ENCODE results near the gene SLC2A4RG. TPM values are rescaled to one million over a fixed set of nuclear protein-coding genes. Genes with fewer than 3 reads are reported as not detected.
"Not testable (repeated sequence)": the region's sequence is repeated elsewhere in the genome, so short reads cannot be mapped to it uniquely, and the experiment has no call there.

Gene SLC2A4RG
- polyA plus RNA-seq, 10 donors, result 88.5 to 165 (median 112) TPM

DNA sequence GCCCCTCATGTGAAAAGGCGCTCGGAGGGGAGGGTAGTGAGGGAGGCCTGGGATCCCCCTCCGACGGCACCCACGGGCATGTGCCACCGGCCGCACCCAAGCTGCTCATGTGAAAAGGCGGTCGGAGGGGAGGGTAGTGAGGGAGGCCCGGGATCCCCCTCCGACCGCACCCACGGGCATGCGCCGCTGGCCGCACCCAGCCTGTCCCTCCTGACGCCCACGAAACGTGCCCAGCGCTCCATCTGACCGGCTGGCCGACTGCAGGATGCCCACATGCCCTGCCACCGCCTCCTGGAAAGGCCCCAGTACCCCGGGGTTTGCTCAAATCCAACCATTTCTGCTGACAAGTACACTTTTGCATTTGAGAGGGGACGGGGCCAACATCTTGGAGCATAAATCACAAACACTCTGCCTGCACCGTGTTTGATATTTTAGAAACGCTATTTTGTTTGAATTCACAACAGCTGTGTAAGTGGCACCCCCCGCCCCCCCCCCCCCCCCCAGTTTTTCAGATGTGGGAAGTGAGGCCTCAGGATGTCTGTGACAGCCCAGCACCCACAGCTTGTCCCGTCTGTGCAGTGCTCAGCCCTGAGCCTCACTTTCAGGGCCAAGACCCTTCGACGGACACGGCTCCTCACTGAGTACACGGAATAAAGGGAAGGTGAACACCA is 34.1 kb downstream of the SLC2A4RG start:
- DNase-seq, result no peak

GRCh38 chr20:63774306-63774705 is 34.7 kb downstream of the SLC2A4RG start:
- no peak for DNase-seq

- peak; percentile 43 to 85 (median 75) for DNase-seq
Observed at GRCh38 chr20:63775096-63775978, 35.8 kb downstream of the SLC2A4RG start.

GRCh38 chr20:63776875-63777274 is 37.3 kb downstream of the SLC2A4RG start:
- DNase-seq, result not testable (repeated sequence)

DNA sequence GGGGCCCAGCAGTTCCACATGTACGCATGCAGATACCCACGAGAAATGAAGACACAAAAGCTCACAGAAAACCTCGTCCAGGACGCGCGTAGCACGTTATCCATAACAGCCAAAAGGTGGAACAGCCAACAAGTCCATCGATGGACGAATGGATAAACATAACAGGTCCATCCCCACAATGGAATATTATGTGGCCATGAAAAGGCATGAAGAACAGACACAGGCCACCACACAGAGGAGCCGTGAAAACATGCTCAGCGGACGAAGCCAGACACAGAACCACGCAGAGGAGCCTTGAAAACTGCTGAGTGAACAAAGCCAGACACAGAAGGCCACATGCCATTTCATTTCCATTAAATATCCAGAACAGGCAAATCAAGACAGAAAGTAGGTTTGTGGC is 38.0 kb downstream of the SLC2A4RG start:
- DNase-seq, result no peak

DNA sequence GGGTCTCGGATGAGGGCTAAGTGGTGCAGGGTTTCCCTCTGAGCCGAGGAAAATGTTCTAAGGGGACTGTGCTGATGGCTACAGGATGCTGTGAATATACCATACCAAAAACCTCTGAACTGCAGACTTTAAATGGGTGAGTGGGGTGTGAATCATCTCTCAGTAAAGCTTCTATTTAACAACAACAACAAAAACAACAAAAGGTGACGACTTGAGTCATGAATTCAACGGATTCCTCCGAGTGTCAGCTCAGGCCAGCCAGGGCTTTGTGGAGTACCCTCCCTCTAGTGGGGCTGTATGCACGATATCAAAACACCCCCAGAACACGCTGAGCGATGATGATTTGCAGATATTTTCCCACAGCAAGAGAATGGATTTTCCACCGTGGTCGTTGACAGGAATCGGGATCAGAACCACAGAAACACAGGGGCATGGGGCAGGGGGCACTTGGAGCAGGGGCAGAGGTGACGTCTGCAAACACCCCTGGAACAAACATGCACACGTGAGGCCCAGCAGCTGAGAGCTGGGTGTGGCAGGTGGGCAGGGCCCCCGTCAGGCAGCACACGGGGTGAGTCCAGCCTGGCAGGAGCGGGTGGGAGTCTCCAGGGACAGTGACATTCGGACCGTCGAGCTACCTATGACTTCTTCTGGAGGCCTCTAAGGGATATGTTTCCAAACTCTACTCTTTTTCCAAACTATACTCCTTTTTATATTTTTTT is 38.6 kb downstream of the SLC2A4RG start:
- DNase-seq, result no peak

DNA sequence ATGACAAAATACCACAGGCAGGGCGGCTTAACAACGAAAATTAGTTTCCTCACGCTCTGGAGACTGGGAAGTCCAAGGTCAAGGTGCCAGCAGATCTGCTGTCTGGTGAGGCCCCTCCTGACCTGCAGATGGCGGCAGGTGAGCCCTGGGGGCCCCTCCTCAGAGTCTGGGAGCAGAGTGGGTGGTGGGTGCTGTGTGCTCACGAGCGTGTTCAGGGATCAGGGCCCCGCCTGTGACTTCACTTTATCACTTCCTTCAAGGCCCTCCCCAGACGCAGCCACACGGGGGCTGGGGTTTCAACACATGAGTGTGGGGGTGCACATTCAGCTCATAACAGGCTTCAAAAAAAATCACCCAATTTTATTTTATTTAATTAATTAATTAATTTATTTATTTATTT is 39.3 kb downstream of the SLC2A4RG start:
- DNase-seq, result no peak

- no peak for DNase-seq
Observed at GRCh38 chr20:63781181-63781580, 41.6 kb downstream of the SLC2A4RG start.

DNA sequence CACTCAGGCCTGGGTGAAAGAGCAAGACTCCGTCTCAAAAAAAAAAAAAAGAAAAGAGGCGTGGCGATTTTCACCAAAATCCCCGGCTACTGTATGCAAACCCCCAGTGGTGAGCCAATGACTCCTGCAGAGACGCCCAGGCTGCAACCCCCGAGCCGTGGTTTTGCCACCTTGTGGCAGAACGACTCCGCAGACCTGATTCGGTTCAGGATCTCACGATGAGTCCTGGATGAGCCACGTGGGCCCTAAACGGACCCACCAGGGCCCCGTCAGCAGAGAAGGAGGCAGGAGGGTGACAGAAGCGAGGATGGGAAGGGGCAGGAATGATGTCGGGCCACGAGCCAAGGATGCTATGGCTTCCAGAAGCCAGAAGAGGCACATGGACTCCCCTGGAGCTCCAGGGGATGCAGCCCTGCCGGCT is 42.5 kb downstream of the SLC2A4RG start:
- no peak for DNase-seq

DNA sequence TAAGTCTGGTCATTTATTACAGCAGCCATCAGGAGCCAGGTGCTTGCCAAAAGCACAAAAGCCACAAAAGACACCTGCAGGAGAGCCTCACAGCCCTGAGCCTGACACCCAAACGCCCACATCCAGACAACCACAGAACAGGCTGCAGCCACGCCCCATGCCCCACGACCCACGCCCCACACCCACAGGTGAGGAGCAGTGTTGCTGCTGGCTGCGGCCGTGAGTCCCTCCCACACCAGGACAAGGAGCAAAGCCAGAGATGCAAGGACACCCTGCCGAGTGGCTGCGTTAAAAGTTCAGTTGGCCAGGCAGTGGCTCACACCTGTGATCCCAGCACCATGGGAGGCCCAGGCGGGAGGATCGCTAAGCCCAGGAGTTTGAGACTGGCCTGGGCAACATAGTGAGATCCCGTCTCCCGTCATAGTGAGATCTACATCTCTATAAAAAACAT is 43.0 kb downstream of the SLC2A4RG start:
- DNase-seq, result no peak

DNA sequence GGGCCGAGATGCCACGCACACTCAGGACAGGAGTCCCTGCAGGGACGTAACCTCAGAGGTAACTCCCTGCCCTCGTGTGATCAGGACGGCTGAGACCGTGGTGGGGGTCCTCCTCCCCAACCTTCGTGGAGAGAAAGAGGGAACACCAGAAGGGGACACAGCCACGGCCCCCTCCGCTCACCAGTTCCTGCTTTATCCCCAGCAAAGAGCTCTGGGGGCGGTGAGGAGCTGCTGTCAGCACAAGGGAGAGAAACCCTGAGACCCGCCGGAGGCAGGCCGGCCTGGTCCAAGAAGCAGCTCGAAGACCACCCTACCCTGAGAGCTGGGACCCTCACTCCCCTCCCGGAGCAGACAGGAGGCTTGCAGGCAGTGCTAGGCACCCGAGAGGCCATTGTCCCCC is 44.4 kb downstream of the SLC2A4RG start:
- no peak for DNase-seq

GRCh38 chr20:63785691-63786131 is 46.1 kb downstream of the SLC2A4RG start:
- DNase-seq, result no peak

- DNase-seq, result no peak
Observed at GRCh38 chr20:63787302-63787701, 47.7 kb downstream of the SLC2A4RG start.

DNA sequence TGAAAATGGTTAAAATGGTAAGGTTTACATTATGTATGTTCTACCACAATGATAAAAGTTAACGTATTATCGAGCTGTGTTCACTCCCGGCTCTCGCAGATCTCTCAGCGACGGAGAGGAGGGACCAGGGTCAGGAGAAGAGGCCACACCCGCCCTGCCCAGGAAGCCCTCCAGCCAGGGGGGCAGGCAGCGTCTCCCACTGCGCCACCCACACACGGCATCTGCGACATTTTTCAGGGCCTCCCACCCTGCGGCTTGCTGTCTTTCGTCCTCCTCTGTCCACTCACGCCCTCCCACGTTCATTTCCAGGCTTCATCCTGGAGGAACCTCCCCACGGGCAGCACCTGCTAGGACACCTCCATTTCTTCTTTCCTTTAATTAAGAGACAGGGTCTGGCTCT is 48.2 kb downstream of the SLC2A4RG start:
- DNase-seq, result no peak

DNA sequence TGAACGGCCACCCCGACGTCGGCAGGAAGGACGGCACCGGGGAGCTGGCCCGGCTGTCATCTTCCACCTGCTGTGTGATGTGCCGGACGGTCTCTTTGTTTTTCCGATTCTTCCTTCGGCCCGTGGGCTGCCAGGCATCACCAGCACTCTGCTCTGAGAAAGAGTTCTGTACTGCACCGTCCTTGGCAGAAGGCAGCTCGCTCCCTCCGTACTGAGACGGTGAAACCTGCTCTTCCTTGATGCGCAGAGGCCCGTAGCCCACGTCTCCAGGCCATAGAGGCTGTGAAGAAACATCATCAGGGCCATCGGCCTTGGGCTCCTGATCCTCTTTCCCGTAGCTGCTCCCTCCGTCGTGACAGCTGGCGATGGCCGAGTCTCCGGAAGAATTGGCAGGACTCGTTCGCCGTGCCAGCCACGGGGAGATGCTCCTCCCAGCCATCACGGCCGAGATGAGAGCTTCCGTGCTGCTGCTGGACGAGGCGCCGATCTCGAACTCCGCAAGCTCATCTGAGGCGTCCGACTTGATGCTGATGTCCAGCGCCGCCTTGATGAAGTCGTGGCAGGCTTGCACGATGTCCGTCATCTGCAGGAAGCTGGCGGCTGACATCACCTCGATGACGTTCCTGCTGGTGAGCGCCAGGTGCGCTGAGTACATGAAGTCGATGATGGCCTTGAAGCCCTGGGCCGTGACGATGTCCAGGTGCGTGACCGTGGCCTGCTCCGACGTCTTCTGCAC is 50.4 kb downstream of the SLC2A4RG start:
- no peak for DNase-seq

- no peak for DNase-seq
Observed at GRCh38 chr20:63790572-63791168, 51.1 kb downstream of the SLC2A4RG start.

GRCh38 chr20:63791497-63792156 is 52.1 kb downstream of the SLC2A4RG start:
- no peak for DNase-seq

- no peak for DNase-seq
Observed at GRCh38 chr20:63792866-63793265, 53.3 kb downstream of the SLC2A4RG start.

Measured in muscle of back (tissue), 11 donors.